Measurements from ENCODE around the gene GDE1.

GRCh38 chr16:19481769-19482168, 40.1 kb downstream of the GDE1 start:
- no peak for TF ChIP-seq CTCF (IDR thresholded peaks at IDR 0.05; ENCODE audit: borderline replicate concordance, extremely low read depth, low read length, poor library complexity, severe bottlenecking)
- no peak for TF ChIP-seq EZH2 (IDR thresholded peaks at IDR 0.05; ENCODE audit: borderline replicate concordance, low read depth, low read length, severe bottlenecking)

Measured in DND-41 (cell line).